ENCODE results near the gene WFS1. TPM values are rescaled to one million over a fixed set of nuclear protein-coding genes. Genes with fewer than 3 reads are reported as not detected.

WFS1 gene
- polyA plus RNA-seq, 1 of the 3 experiments (the other 2 are of a cell fraction), result 18.7 TPM

DNA sequence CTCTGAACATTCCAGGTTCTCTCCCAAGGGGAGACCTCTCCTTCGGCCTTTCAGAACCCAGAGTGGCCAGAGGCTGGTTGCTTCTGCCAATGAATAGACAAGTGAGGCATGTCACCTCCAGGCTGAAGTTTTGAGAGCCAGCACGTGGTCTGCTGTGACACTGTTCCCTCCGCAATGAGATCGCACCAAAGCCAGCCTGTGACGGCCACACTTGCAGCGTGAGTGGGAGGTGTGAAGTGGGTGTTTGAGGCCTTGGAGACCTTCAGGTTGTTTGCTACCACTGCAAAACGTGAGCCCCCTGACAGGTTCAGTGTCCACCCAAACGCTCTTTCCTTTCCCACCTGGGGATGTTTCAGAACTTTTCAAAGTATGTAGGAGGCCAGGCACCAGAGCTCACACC, 81.0 kb downstream of the WFS1 start:
- no peak overlapping the region for H3K4me3 ChIP-seq (ENCODE audit: low read depth in 2 of 2, low read length in 1 of 2)
- DNase-seq, result no peak
- H3F3A ChIP-seq (replicated peaks; ENCODE audit: insufficient read depth), result no peaks in the 10 kb centered on the region
- H2AFZ ChIP-seq (ENCODE audit: low read depth), result no peak overlapping the region
- H3K9me3 ChIP-seq, result no peaks in the 10 kb centered on the region
- no peak overlapping the region for H3K9ac ChIP-seq
- no peaks in the 10 kb centered on the region for H3K36me3 ChIP-seq (replicated peaks in 1 of 2; ENCODE audit: control insufficient read depth in 1 of 2, insufficient read depth in 2 of 2, low read length in 1 of 2)
- no peaks in the 10 kb centered on the region; a peak in 1 of 4 replicates for H3K4me1 ChIP-seq (ENCODE audit: control insufficient read depth in 1 of 2, insufficient read depth in 2 of 2, low read depth in 1 of 2, low read length in 1 of 2)
- no peak overlapping the region for H3K4me2 ChIP-seq
- TF ChIP-seq CHD2 (IDR thresholded peaks at IDR 0.05; ENCODE audit: low read length, partially characterized antibody), result no peak
- TF ChIP-seq NRF1 (IDR thresholded peaks at IDR 0.05; ENCODE audit: low read depth, low read length), result no peak
- no peak for TF ChIP-seq POLR2AphosphoS5 (IDR thresholded peaks at IDR 0.05; ENCODE audit: low read depth, low read length)
- no peak for TF ChIP-seq FOXM1 (IDR thresholded peaks at IDR 0.05; ENCODE audit: low read depth)
- no peak for TF ChIP-seq FOSL2 (IDR thresholded peaks at IDR 0.05; ENCODE audit: borderline replicate concordance, low read depth)
- no peak for TF ChIP-seq TCF12 (IDR thresholded peaks at IDR 0.05)
- no peak for TF ChIP-seq JUND (IDR thresholded peaks at IDR 0.05)
- no peak for TF ChIP-seq YY1 (IDR thresholded peaks at IDR 0.05; ENCODE audit: low read depth)
- H3K27ac ChIP-seq (ENCODE audit: low read depth in 2 of 2, low read length in 1 of 2), result no peak overlapping the region
- POLR2A ChIA-PET, result no interaction called here
- no peaks in the 10 kb centered on the region for H3K79me2 ChIP-seq (ENCODE audit: insufficient read depth)
- 41% methylated on average over 6 of the region's 8 CpGs for WGBS (ENCODE audit: low lambda C conversion rate)
- CTCF ChIA-PET, result interaction anchor here (1.2 to 12.4 kb wide), 2 partner anchors 21 to 24 kb away, joined by 3 to 123 read pairs; no protein-coding TSS in a partner anchor
- H3K9me2 ChIP-seq, result no peaks in the 10 kb centered on the region
- H4K20me1 ChIP-seq (ENCODE audit: insufficient read depth), result no peaks in the 10 kb centered on the region
- no peaks in the 10 kb centered on the region for H3K27me3 ChIP-seq (ENCODE audit: insufficient read depth)

DNA sequence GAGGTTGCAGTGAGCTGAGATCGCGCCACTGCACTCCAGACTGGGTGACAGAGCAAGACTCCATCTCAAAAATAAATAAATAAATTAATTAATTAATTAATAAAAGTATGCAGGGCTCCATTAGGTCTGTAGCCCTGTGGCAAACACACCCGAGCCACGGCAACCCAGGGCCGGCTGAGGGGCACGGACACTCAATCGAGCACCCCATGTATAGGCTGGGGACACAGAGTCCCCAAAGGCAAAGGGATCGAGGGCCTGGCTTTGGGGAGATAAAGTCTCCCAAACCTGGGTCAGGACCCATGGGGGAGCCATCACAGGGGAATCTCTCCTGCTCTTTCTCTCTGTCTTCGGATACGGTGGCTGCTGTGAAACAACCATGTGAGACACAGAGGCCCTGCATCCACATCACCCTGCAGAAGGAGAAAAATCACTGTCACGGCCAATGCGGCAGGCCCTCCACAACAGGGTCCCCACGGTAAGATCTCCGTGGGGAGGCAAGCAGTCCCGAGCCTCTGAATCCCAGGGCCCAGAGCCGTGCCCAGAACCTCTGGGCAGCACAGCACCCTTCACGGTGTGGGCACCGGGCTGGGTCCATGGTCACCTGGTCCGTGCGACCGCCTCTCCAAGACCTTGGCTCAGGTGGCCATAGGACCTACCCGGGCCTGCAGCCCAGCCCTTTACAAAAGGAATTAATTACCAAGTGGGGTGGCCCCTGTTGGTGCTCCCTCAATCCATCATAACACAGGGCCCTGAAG, 81.8 kb downstream of the WFS1 start:
- H3K9ac ChIP-seq, result no peak overlapping the region
- no peak overlapping the region for H3K4me3 ChIP-seq (ENCODE audit: low read depth in 2 of 2, low read length in 1 of 2)
- no peak overlapping the region for H3K27ac ChIP-seq (ENCODE audit: low read depth in 2 of 2, low read length in 1 of 2)
- H3K9me2 ChIP-seq, result no peaks in the 10 kb centered on the region
- ChIA-PET CTCF (interaction anchor here (1.0 to 2.0 kb wide), 4 partner anchors 20 to 353 kb away, joined by 3 to 6 read pairs (median 4); no protein-coding TSS in a partner anchor), POLR2A (no interaction called here)
- no peaks in the 10 kb centered on the region; a peak in 1 of 4 replicates for H3K4me1 ChIP-seq (ENCODE audit: control insufficient read depth in 1 of 2, insufficient read depth in 2 of 2, low read depth in 1 of 2, low read length in 1 of 2)
- H3K36me3 ChIP-seq (replicated peaks in 1 of 2; ENCODE audit: control insufficient read depth in 1 of 2, insufficient read depth in 2 of 2, low read length in 1 of 2), result no peaks in the 10 kb centered on the region
- H3K9me3 ChIP-seq, result no peaks in the 10 kb centered on the region
- no peak overlapping the region for H2AFZ ChIP-seq (ENCODE audit: low read depth)
- no peak for DNase-seq
- TF ChIP-seq, protein P1, sequence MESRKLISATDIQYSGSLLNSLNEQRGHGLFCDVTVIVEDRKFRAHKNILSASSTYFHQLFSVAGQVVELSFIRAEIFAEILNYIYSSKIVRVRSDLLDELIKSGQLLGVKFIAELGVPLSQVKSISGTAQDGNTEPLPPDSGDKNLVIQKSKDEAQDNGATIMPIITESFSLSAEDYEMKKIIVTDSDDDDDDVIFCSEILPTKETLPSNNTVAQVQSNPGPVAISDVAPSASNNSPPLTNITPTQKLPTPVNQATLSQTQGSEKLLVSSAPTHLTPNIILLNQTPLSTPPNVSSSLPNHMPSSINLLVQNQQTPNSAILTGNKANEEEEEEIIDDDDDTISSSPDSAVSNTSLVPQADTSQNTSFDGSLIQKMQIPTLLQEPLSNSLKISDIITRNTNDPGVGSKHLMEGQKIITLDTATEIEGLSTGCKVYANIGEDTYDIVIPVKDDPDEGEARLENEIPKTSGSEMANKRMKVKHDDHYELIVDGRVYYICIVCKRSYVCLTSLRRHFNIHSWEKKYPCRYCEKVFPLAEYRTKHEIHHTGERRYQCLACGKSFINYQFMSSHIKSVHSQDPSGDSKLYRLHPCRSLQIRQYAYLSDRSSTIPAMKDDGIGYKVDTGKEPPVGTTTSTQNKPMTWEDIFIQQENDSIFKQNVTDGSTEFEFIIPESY (IDR thresholded peaks at IDR 0.05; ENCODE audit: borderline replicate concordance, low read depth), result no peak
- TF ChIP-seq, protein P2, sequence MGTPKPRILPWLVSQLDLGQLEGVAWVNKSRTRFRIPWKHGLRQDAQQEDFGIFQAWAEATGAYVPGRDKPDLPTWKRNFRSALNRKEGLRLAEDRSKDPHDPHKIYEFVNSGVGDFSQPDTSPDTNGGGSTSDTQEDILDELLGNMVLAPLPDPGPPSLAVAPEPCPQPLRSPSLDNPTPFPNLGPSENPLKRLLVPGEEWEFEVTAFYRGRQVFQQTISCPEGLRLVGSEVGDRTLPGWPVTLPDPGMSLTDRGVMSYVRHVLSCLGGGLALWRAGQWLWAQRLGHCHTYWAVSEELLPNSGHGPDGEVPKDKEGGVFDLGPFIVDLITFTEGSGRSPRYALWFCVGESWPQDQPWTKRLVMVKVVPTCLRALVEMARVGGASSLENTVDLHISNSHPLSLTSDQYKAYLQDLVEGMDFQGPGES (IDR thresholded peaks at IDR 0.05; ENCODE audit: low read depth, low read length), result no peak
- TF ChIP-seq, protein P3, sequence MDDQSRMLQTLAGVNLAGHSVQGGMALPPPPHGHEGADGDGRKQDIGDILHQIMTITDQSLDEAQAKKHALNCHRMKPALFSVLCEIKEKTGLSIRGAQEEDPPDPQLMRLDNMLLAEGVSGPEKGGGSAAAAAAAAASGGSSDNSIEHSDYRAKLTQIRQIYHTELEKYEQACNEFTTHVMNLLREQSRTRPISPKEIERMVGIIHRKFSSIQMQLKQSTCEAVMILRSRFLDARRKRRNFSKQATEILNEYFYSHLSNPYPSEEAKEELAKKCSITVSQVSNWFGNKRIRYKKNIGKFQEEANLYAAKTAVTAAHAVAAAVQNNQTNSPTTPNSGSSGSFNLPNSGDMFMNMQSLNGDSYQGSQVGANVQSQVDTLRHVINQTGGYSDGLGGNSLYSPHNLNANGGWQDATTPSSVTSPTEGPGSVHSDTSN (IDR thresholded peaks at IDR 0.05), result no peak
- TF ChIP-seq, protein P4, sequence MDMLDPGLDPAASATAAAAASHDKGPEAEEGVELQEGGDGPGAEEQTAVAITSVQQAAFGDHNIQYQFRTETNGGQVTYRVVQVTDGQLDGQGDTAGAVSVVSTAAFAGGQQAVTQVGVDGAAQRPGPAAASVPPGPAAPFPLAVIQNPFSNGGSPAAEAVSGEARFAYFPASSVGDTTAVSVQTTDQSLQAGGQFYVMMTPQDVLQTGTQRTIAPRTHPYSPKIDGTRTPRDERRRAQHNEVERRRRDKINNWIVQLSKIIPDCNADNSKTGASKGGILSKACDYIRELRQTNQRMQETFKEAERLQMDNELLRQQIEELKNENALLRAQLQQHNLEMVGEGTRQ (IDR thresholded peaks at IDR 0.05; ENCODE audit: borderline replicate concordance, low read depth, low read length), result no peak
- no peak for TF ChIP-seq FOXM1 (IDR thresholded peaks at IDR 0.05; ENCODE audit: low read depth)
- TF ChIP-seq ELF1 (IDR thresholded peaks at IDR 0.05), result no peak
- TF ChIP-seq JUND (IDR thresholded peaks at IDR 0.05), result no peak
- TF ChIP-seq GATA2 (CRISPR knock-in tag; IDR thresholded peaks at IDR 0.05), result no peak
- H3K79me2 ChIP-seq (ENCODE audit: insufficient read depth), result no peaks in the 10 kb centered on the region
- H4K20me1 ChIP-seq (ENCODE audit: insufficient read depth), result no peaks in the 10 kb centered on the region
- 57% methylated on average over 12 of the region's 22 CpGs for WGBS (ENCODE audit: low lambda C conversion rate)
- no peak overlapping the region for H3K4me2 ChIP-seq
- no peaks in the 10 kb centered on the region for H3F3A ChIP-seq (replicated peaks; ENCODE audit: insufficient read depth)
- no peaks in the 10 kb centered on the region for H3K27me3 ChIP-seq (ENCODE audit: insufficient read depth)
